Measurements from ENCODE around the gene TAF8. TPM values are rescaled to one million over a fixed set of nuclear protein-coding genes. Genes with fewer than 3 reads are reported as not detected.
"Not testable (repeated sequence)": the region's sequence is repeated elsewhere in the genome, so short reads cannot be mapped to it uniquely, and the experiment has no call there.

Gene TAF8, protein sequence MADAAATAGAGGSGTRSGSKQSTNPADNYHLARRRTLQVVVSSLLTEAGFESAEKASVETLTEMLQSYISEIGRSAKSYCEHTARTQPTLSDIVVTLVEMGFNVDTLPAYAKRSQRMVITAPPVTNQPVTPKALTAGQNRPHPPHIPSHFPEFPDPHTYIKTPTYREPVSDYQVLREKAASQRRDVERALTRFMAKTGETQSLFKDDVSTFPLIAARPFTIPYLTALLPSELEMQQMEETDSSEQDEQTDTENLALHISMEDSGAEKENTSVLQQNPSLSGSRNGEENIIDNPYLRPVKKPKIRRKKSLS
- 13.1 TPM for total RNA-seq

DNA sequence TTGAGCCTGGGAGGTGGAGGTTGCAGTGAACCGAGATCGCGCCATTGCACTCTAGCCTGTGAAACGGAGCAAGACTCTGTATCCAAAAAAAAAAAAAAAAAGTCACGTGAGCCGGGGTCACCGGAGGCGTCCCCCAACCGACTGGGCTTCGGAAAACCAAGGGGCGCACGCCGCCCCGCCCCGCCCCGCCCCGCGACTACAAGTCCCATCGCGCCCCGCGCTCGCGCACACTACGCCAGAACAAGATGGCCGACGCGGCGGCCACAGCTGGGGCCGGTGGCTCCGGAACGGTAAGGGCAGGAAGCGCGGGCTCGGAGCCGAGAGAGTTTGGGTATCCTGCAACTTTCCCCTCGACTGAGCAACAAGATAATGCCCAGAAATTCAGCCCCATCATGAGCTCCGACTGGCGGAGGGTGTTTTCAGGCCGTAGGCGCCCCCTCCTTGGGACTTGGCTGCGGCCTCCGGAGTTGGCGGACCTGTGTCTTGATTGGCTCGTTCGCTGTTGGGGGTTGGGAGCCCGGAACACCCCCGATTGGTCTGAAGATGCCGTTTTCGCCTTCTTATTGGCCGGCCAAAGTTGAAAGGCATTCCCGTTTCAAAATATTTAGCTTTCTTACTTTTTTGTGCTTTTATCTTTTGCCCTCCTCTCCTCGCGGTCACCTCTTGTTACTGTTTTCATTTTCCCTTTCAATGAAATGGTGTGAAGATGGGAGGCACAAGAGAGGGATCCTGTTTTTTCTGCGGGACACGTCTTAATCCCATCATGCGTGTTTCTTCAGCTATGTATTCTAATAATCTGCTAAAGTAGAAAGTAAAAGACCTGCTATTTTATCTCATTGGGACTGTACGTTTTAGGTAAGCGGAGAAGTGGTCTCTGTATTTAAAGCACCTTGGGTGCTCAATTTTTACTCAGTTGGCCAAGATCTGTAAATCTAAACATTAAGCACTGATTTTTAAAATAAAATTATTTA lies at the start of gene TAF8:
Gene TAF8 (plus strand): TSS at position 228 of the 971 bp plus-strand sequence. CDS start 18 bp downstream, at position 246.
- DNase-seq (ENCODE audit: low spot score) (peak; percentile 93), ATAC-seq (peak; percentile 84)

DNA sequence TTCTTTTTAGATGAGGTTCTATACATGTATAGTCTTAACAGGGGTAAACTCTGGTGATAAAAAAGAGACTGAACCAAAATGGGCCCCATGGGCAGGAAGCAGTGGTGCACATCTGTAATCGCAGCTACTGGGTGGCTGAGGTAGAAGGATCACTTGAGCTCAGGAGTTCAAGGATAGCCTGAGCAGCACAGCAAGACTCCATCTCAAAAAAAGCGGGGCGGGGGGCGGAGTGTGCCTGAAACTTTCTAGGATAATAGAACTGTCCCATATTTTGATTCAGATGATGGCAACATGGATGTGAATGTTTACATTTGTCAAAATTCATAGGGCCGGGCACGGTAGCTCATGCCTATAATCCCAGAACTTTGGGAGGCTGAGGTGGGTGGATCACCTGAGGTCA lies 48.8 kb upstream of the TAF8 start:
- DNase-seq (ENCODE audit: low spot score) (no peak), ATAC-seq (no peak)

DNA sequence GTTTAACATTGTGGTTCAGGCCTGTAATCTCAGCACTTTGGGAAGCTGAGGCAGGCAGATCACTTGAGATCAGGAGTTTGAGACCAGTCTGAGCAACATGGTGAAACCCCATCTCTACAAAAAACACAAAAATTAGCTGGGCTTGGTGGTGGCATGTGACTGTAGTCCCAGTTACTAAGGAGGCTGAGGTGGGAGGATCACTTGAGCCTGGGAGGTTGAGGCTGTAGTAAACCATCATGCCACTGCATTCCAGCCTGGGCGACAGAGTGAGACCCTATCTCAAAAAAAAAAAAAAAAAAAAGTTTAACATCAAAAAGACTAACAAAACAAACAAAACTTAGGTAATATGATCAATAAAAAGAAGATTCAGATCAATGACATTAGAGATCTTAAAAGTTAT lies 46.7 kb upstream of the TAF8 start:
- DNase-seq (ENCODE audit: low spot score); ATAC-seq: not testable (repeated sequence)

- no peak for DNase-seq (ENCODE audit: low spot score)
- ATAC-seq, result no peak
Measured at GRCh38 chr6:42007286-42008137, 42.8 kb upstream of the TAF8 start.

DNA sequence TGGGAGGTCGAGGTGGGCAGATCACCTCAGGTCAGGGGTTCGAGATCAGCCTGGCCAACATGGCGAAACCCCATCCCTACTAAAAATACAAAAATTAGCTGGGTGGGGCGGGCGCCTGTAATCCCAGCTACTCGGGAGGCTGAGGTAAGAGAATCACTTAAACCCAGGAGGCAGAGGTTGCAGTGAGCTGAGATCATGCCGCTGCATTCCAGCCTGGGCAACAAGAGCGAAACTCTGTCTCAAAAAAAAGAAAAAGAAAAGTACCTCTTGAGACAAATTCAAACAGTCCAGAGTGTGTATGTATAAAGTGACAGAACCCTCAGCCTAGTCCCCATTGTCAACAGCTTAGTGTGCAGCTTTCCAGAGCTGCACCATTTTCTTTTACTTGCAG lies 42.2 kb upstream of the TAF8 start:
- not testable (repeated sequence) for DNase-seq (ENCODE audit: low spot score); ATAC-seq

DNA sequence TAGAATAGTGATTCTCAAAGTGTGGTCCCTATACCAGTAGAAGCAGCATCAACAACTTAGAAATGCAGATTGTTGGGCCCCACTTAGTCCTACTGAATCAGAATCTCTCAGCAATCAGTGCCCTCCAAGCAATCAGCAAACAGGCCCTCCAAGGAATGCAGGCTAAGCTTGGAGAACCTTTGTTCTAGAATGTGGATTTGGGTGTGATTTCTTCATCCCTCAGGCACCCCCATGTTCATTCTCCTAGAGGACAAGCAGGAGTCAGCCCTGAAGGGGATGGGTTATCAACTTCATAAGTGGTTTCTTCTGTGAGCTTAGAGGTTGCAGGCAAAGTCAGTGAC lies 40.5 kb upstream of the TAF8 start:
- no peak for ATAC-seq
- no peak for DNase-seq (ENCODE audit: low spot score)

GRCh38 chr6:42010185-42010891 lies 40.0 kb upstream of the TAF8 start:
- DNase-seq (ENCODE audit: low spot score) (no peak), ATAC-seq (peak; percentile 23)

DNA sequence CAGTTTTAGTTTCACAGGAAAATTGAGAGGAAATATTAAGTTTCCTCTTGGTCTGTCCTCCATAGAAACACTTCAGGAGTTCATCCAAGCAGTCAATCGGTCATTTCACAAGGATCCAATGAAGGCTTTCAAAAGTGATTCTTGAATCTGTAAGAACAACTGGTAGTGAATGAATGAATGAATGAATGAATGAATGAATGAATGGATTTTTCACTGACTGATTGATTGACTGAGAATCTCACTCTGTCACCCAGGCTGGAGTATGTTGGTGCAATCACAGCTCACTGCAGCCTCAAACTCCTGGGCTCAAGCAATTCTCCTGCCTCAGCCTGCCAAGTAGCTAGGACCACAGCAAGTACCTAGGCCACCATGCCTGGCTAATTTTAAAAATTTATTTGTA lies 39.4 kb upstream of the TAF8 start:
- no peak for ATAC-seq
- DNase-seq (ENCODE audit: low spot score), result no peak

DNA sequence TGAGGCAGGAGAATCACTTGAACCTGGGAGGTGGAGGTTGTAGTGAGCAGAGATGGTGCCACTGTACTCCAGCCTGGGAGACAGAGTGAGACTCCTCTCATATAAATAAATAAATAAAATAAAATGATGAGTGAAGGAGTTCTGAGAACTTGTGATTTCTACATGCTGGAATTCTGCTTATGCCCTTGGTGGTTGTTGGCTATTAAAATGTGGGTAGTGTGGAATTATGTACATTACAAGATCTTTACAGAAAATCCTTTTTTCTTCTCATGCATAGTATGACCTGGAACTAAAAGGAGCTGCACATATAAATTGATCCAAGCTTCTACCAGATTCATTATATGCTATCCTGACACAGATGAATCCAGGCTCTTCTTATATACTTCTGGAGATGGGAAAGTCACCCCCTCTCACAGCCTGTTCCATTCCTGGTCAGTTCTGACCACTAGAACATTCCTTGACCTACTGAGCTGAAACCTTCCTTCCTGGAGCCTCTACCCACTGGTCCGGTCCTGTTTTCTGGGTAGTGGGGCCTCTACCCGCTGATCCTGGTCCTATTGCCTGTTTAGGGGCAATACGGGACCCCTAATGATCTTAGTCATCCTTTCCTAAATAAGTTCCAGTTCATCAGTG lies 37.7 kb upstream of the TAF8 start:
- ATAC-seq, result no peak
- DNase-seq (ENCODE audit: low spot score), result no peak

DNA sequence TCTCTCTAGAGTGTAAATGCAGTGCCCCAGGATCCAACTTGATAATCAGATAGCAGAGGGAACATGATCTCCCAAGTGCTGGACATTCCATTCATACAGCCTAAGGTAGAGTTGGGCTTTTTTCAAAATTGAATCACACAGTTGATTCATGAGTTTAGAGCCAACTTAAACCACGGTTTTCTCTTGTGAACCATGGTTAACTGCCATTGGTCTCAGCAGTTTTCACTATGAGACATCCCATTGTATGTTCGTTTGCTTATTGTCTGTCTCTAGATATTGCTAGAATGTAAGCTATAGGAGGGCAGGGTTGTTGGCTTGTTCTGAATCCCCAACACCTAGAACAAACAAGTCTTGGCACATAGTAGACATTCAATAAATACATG lies 37.2 kb upstream of the TAF8 start:
- no peak for ATAC-seq
- DNase-seq (ENCODE audit: low spot score), result no peak

DNA sequence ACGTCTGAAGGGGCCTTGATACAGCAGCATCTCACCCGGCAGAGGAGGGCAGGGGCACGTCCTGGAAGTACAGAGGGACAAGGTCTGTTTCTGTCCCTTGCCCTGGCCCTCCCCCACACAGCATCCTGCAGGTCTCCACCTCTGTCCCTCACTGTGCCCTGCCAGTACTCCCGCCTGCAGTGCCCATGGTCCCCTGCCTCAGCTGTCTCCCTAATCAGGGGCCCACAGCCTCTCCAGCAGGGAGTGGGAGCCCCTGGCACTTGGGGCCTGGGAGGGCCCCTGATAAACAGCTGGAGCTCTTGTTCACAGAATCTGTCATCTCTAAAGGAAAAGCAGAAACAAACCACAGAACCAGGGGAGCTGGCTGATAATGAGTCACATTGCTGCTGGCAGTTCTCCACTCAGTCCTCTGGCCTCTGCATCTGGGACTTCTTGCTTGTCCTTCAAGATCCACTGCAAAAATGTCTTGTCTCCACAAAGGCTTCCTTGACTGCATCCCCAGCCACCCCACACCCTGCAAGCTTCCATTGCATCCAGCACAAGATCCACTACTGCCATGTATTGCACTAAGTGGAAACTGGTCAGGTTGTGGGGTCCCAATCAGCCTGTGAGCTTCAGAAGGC lies 33.2 kb upstream of the TAF8 start:
- no peak for ATAC-seq
- DNase-seq (ENCODE audit: low spot score), result no peak

GRCh38 chr6:42020967-42021366 lies 29.4 kb upstream of the TAF8 start:
- ATAC-seq (no peak), DNase-seq (ENCODE audit: low spot score) (no peak)

DNA sequence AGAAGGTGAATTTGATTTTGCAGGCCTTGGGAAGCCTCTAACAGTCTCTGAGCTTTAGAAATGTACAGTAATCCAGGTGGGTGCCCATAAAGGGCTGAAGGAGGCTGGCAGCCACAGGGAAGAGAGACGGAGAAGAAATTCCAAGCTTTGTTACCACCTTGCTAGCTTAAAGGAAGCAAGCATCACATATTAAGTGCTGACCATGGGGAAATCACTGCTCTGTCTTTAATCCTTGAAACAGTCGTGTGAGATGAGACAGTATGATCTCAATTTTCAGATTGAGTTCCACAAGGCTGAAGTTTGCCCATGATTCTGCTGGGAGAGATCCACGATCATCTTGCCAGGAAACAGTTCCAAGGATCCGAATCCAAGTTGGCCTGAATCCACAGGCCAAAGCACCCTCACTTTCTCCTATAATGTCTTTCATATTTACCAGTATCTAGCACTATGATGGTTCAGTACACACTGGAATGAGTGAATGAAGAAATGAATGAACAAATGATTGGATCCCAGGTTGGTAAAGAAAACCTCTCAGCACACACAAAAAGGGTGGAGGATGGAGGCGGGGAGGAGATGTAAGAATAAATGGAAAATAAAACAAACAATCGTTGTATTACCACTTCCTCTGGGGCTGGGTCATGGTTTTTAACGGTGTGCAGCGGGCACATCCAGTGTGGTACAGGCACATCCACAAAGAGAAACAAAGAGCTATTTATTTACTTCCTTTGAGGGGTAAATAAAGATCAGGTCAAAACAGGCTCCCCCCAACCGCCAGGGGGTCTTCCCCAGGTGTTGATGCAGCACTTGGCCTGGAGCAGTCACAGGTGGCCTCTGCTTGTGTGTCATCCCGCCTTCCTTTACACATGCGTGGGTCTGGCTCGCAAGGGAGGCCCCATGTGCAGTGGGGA lies 28.2 kb upstream of the TAF8 start:
- ATAC-seq (no peak), DNase-seq (ENCODE audit: low spot score) (no peak)

DNA sequence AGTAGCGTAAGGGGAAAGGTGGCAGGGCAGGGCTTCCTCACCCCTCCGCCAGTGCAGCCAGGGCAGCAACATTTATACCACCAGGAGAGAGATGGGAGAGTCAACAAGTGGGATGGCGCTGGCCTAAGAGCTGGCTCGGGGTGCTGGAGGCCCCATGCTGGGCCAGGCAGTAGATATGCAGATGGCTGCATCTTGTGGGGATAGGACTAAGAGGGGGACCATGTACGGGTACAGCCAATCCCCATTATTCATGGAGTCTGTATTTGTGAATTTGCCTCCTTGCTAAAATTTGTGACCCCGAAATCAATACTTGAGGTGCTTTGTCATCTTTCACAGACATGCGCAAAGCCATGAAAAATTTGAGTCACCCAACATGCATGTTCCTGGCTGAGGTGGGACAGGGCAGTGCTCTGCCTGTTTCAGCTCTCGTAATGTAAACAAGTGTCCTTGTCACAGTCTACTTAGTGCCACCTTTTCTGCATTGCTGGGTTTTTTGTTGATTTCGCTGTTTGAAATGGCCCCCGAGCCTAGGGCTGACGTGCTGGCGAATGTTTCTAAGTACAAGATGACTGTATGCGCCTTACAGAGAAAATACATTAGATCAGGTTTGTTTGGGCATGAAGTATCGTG lies 27.5 kb upstream of the TAF8 start:
- ATAC-seq (no peak), DNase-seq (ENCODE audit: low spot score) (no peak)

GRCh38 chr6:42025066-42025844 lies 25.1 kb upstream of the TAF8 start:
- no peak for DNase-seq (ENCODE audit: low spot score)
- no peak for ATAC-seq

DNA sequence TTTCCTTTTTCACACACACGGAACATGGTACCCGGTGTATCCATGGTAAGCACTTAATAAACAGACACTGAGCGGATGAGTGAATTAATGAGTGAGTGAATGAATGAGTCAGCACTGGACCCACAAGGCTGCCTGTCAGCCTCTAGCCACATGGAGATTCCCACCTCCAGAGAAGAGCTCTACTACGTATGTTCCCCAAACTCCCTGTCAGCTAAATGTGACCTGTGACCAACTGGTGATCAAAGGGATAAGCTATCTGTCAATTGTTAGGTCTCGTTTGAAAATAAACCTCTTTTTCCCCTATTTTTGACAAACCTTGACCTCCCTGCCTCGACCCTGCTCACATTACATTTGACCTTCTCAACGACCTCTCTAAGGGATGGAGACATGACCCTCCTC lies 24.5 kb upstream of the TAF8 start:
- DNase-seq (ENCODE audit: low spot score) (no peak), ATAC-seq (no peak)

- DNase-seq (ENCODE audit: low spot score) (no peak), ATAC-seq (no peak)
Measured at GRCh38 chr6:42026540-42026939, 23.8 kb upstream of the TAF8 start.
